Left lung (tissue), 10 donors: ENCODE results near the gene ATP6V1B1. TPM values are rescaled to one million over a fixed set of nuclear protein-coding genes. Genes with fewer than 3 reads are reported as not detected.

Experiments
- ATAC-seq: fragments of 200-7000 bp; cut with Tn5 transposase; one replicate; pipeline ENCODE4 v1.9.1; 2020; ENCODE audit warnings: moderate library complexity
- DNase-seq, 4 donors: peaks; one replicate each; pipeline ENCODE4 v3.0.0-alpha.2; 2013 to 2020
- H3K27ac ChIP-seq, 2 donors: fragments of 200-600 bp; sonication (generic) in 1 of 2; one replicate each; pipeline versions ENCODE4 v1.5.0 to v1.8.0; 2020 to 2021
- H3K27me3 ChIP-seq, 2 donors: fragments of 200-600 bp; sonication (generic) in 1 of 2; one replicate each; pipeline versions ENCODE4 v1.5.0 to v1.8.0; 2020 to 2021
- H3K36me3 ChIP-seq, 2 donors: fragments of 200-600 bp; sonication (generic) in 1 of 2; one replicate each; pipeline versions ENCODE4 v1.5.0 to v1.8.0; 2020 to 2021
- H3K4me1 ChIP-seq, 2 donors: fragments of 200-600 bp; one replicate each; pipeline ENCODE4 v1.8.0; 2021
- H3K4me3 ChIP-seq, 2 donors: fragments of 200-600 bp; sonication (generic) in 1 of 2; one replicate each; pipeline versions ENCODE4 v1.5.0 to v1.8.0; 2020 to 2021; ENCODE audit warnings: mild to moderate bottlenecking in 1 of 2
- H3K9me3 ChIP-seq, 2 donors: fragments of 200-600 bp; sonication (generic) in 1 of 2; one replicate each; pipeline versions ENCODE4 v1.5.0 to v1.8.0; 2020 to 2021
- intact Hi-C, 2 donors: fragments of 100-400 bp; cut with DNase I; formaldehyde crosslinking; loops; one replicate each; pipeline versions ENCODE4 v1.11.2 to v1.14.2; 2022
- polyA plus RNA-seq, 6 donors: library from polyadenylated mRNA; unstranded; fragments of 120-200 nt; gene quantifications; one replicate each; pipeline ENCODE4 v1.2.1, GENCODE V29; 2013; ENCODE audit not compliant: insufficient read length in 6 of 6
- total RNA-seq, 2 donors: library from RNA; stranded (reverse); fragmentation: NEBNext Ultra II Directional; extraction: Animal tissue kit (Norgen Biotek cat#: 25700); gene quantifications; one replicate each; pipeline ENCODE4 v1.2.1, GENCODE V29; 2021
- TF ChIP-seq, protein P1 (sequence below), 2 donors: fragments of 200-600 bp; sonication (generic) in 1 of 2; IDR thresholded peaks; one replicate each; pipeline versions ENCODE4 v1.5.0 to v1.8.0; 2021; ENCODE audit warnings: antibody characterized with exemption in 2 of 2
- donor health status: DM: no; HTN: yes; CAD: no.
- donor health status: DM: no; HTN: no; CAD: no.

The ATP6V1B1 gene
- total and polyA plus RNA-seq, 8 donors: 0.76 to 5.5 (median 4.7) TPM

DNA sequence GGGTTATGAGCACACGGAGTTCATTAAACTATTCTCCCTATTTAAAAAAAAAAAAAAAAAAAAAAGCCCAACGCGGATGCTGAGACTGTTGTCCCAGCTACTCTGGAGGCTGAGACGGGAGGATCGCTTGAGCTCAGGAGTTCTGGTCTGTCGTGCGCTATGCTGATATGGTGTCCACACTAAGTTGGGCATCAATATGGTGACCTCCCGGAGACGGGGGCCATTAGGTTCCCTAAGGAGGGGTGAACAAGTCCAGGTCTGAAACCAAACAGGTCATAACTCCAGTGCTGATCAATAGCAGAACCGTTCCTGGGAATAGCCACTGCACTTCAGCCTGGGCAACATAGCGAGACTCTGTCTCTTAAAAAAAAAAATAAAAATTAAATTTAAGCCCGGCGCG, 29.8 kb downstream of the ATP6V1B1 start:
- peaks cover 4 to 63% of the 10 kb centered on the region in 2 donors for H3K27me3 ChIP-seq
- no peaks in the 10 kb centered on the region for H3K9me3 ChIP-seq
- H3K36me3 ChIP-seq: no peaks in the 10 kb centered on the region
- H3K27ac ChIP-seq: no peak overlapping the region
- H3K4me1 ChIP-seq: peaks cover 0 to 9% of the 10 kb centered on the region in 2 donors
- ATAC-seq: no peak
- H3K4me3 ChIP-seq: peak overlapping the region in 1 of 2 donors; percentile 35
- no peak for DNase-seq
- TF ChIP-seq, protein P1, sequence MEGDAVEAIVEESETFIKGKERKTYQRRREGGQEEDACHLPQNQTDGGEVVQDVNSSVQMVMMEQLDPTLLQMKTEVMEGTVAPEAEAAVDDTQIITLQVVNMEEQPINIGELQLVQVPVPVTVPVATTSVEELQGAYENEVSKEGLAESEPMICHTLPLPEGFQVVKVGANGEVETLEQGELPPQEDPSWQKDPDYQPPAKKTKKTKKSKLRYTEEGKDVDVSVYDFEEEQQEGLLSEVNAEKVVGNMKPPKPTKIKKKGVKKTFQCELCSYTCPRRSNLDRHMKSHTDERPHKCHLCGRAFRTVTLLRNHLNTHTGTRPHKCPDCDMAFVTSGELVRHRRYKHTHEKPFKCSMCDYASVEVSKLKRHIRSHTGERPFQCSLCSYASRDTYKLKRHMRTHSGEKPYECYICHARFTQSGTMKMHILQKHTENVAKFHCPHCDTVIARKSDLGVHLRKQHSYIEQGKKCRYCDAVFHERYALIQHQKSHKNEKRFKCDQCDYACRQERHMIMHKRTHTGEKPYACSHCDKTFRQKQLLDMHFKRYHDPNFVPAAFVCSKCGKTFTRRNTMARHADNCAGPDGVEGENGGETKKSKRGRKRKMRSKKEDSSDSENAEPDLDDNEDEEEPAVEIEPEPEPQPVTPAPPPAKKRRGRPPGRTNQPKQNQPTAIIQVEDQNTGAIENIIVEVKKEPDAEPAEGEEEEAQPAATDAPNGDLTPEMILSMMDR (IDR thresholded peaks at IDR 0.05): no peak
- intact Hi-C loops: no loop called here

GRCh38 chr2:70966681-70967080, 31.0 kb downstream of the ATP6V1B1 start:
- ATAC-seq (no peak), DNase-seq (no peak)
- Histone ChIP-seq H3K4me1 (peaks cover 0 to 9% of the 10 kb centered on the region in 2 donors), H3K27me3 (peaks cover 4 to 62% of the 10 kb centered on the region in 2 donors), H3K4me3 (no peak overlapping the region), H3K27ac (no peak overlapping the region), H3K36me3 (no peaks in the 10 kb centered on the region), H3K9me3 (no peaks in the 10 kb centered on the region)
- TF ChIP-seq, protein P1 (IDR thresholded peaks at IDR 0.05): no peak
- intact Hi-C loops: no loop called here

DNA sequence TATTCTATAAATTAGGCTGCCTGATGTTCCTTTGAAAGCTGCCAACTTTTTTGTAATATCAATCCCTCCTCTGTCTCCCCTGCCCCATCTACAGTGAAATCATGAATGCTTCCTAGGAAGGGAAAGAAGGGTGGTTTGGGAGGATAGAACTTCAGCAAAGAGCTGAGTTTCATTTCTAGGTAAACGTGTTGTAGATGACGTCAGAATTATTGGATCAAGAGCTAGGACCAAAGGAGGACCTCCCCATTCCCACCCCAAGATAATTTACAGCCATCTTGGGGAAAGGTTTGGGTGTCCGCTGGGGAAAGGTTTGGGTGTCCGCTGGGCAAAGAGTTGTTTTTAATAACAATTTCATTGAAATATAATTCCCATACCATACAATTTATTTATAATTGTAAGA, 31.5 kb downstream of the ATP6V1B1 start:
- H3K36me3 ChIP-seq: no peaks in the 10 kb centered on the region
- ATAC-seq: no peak
- H3K27ac ChIP-seq: no peak overlapping the region
- intact Hi-C loops: no loop called here
- TF ChIP-seq, protein P1 (IDR thresholded peaks at IDR 0.05): no peak
- DNase-seq: no peak
- H3K9me3 ChIP-seq: no peaks in the 10 kb centered on the region
- H3K27me3 ChIP-seq: peaks cover 4 to 59% of the 10 kb centered on the region in 2 donors
- H3K4me1 ChIP-seq: peaks cover 0 to 9% of the 10 kb centered on the region in 2 donors
- no peak overlapping the region for H3K4me3 ChIP-seq

DNA sequence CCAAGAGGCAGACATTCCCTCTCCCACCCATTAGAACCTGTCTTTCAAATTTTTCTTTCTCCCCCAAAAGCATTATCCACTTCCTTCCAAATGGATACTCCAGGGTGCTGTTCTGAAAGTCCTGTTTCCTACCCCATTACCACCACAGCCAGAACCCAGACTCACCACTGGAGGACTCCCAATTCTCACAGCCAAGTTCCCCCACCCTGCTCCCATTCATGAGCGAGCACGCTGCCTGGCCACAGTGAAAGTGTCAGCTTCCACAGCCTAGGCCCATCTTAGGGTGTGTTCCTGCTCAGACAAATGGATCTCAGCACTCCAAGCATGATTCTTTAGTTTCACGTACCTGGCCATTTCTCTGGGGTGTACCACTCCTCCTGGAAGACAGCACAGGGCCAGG, 38.9 kb downstream of the ATP6V1B1 start:
- Histone ChIP-seq H3K4me1 (peaks cover 10 to 25% of the 10 kb centered on the region in 2 donors), H3K36me3 (no peaks in the 10 kb centered on the region), H3K27me3 (peaks cover 0 to 23% of the 10 kb centered on the region in 2 donors), H3K4me3 (no peak overlapping the region), H3K27ac (no peak overlapping the region), H3K9me3 (no peaks in the 10 kb centered on the region)
- ATAC-seq: no peak
- TF ChIP-seq, protein P1 (IDR thresholded peaks at IDR 0.05): no peak
- DNase-seq: no peak
- intact Hi-C loops: no loop called here

DNA sequence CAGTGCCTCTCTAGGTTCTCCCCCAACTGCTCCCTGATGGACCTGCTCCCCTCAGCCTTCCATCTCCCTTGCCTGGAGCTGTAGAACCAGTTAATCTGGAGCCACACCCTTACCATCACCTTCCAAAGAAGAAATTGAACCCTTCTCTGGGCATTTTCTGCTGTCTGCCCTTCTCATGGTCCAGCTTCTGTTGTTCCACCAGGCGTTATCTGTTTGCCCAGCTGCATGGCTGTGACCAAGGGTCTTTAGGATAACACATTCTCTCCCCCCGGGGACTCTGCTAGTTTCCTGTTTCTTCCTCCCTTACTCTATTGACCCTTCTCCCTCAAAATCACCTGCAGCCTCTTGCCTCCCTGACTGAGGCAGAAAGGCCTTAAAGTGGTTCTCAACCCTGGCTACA, 39.5 kb downstream of the ATP6V1B1 start:
- intact Hi-C loops: no loop called here
- H3K27ac ChIP-seq: no peak overlapping the region
- no peak overlapping the region for H3K4me3 ChIP-seq
- no peaks in the 10 kb centered on the region for H3K9me3 ChIP-seq
- TF ChIP-seq, protein P1 (IDR thresholded peaks at IDR 0.05): no peak
- peaks cover 10 to 25% of the 10 kb centered on the region in 2 donors for H3K4me1 ChIP-seq
- DNase-seq (no peak), ATAC-seq (no peak)
- no peaks in the 10 kb centered on the region for H3K36me3 ChIP-seq
- H3K27me3 ChIP-seq: peaks cover 0 to 23% of the 10 kb centered on the region in 2 donors
